ENCODE results near the gene DLGAP1.

DNA sequence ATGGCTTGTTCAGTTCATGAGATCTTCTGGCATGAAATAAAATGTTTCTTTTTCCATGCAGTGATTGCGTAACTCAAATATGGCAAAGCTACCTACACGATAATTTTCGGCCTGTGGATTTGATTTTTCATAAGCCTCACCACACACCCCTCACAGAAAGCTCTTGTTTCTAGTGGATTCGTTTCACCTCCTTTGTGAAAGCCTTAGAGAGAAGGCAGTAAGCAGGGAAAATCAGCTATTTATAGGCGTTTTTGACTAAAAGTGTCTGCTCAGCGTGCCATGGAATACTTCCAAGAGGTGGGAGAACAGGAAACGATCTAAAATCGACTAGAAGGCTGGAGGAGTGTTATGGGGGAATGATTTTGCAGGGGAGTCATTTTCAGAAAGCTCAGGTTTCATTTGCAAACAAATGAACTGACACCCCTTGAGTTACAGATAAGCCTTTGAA is 587.2 kb downstream of the DLGAP1 start:
- TF ChIP-seq, protein P1, sequence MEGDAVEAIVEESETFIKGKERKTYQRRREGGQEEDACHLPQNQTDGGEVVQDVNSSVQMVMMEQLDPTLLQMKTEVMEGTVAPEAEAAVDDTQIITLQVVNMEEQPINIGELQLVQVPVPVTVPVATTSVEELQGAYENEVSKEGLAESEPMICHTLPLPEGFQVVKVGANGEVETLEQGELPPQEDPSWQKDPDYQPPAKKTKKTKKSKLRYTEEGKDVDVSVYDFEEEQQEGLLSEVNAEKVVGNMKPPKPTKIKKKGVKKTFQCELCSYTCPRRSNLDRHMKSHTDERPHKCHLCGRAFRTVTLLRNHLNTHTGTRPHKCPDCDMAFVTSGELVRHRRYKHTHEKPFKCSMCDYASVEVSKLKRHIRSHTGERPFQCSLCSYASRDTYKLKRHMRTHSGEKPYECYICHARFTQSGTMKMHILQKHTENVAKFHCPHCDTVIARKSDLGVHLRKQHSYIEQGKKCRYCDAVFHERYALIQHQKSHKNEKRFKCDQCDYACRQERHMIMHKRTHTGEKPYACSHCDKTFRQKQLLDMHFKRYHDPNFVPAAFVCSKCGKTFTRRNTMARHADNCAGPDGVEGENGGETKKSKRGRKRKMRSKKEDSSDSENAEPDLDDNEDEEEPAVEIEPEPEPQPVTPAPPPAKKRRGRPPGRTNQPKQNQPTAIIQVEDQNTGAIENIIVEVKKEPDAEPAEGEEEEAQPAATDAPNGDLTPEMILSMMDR (IDR thresholded peaks at IDR 0.05) = no peak
- TF ChIP-seq POLR2A (IDR thresholded peaks at IDR 0.05) (no peak), POLR2AphosphoS5 (IDR thresholded peaks at IDR 0.05) (no peak), EP300 (IDR thresholded peaks at IDR 0.05) (no peak)

All from gastroesophageal sphincter (tissue), 3 donors.